Activated CD8-positive, alpha-beta memory T cell treated with anti-CD3 and anti-CD28 coated beads, Interleukin-2, amount 50 U/mL, for 24 hours (primary cell): ENCODE data around the gene PHACTR3.

Experiments used
- DNase-seq: peaks from one replicate; pipeline ENCODE4 v3.0.0-alpha.2; 2020; ENCODE audit errors: extremely low read depth

Gene PHACTR3

GRCh38 chr20:59574308-59574707, 30.0 kb upstream of the PHACTR3 start:
- no peak for DNase-seq

GRCh38 chr20:59575216-59575615, 29.1 kb upstream of the PHACTR3 start:
- no peak for DNase-seq

GRCh38 chr20:59575653-59576052, 28.7 kb upstream of the PHACTR3 start:
- DNase-seq: no peak

GRCh38 chr20:59576216-59576953, 28.0 kb upstream of the PHACTR3 start:
- no peak for DNase-seq

GRCh38 chr20:59577037-59577808, 27.1 kb upstream of the PHACTR3 start:
- DNase-seq: no peak

GRCh38 chr20:59577809-59578435, 26.4 kb upstream of the PHACTR3 start:
- no peak for DNase-seq

GRCh38 chr20:59578436-59579403, 25.6 kb upstream of the PHACTR3 start:
- DNase-seq: no peak

- no peak for DNase-seq
These were observed 24.8 kb upstream of the PHACTR3 start for GRCh38 chr20:59579404-59580145.

GRCh38 chr20:59580146-59580946, 24.0 kb upstream of the PHACTR3 start:
- no peak for DNase-seq

GRCh38 chr20:59580991-59581401, 23.3 kb upstream of the PHACTR3 start:
- DNase-seq: no peak

- no peak for DNase-seq
These were observed 22.2 kb upstream of the PHACTR3 start for GRCh38 chr20:59581993-59582679.

- DNase-seq: no peak
These were observed 20.7 kb upstream of the PHACTR3 start for GRCh38 chr20:59583428-59584277.

GRCh38 chr20:59584278-59584925, 19.9 kb upstream of the PHACTR3 start:
- no peak for DNase-seq

GRCh38 chr20:59585714-59586409, 18.5 kb upstream of the PHACTR3 start:
- DNase-seq: no peak

- no peak for DNase-seq
These were observed 17.7 kb upstream of the PHACTR3 start for GRCh38 chr20:59586613-59587012.

GRCh38 chr20:59587570-59587969, 16.8 kb upstream of the PHACTR3 start:
- DNase-seq: no peak

- DNase-seq: no peak
These were observed 16.0 kb upstream of the PHACTR3 start for GRCh38 chr20:59588236-59588855.
